COR-L47 (cell line): ENCODE results near the gene COL4A6.

Experiments used
- DNase-seq: peaks from one replicate; lab custom pipeline; 2025; lab: John Stamatoyannopoulos, UW

COL4A6 gene

GRCh38 chrX:108159028-108159670 is 279.1 kb downstream of the COL4A6 start:
- DNase-seq = no peak

- DNase-seq = no peak
Observed at GRCh38 chrX:108157628-108158027, 280.6 kb downstream of the COL4A6 start.

GRCh38 chrX:108156934-108157466 is 281.2 kb downstream of the COL4A6 start:
- DNase-seq = no peak

GRCh38 chrX:108156082-108156481 is 282.1 kb downstream of the COL4A6 start:
- no peak for DNase-seq

- no peak for DNase-seq
Observed at GRCh38 chrX:108148524-108148923, 289.7 kb downstream of the COL4A6 start.

- no peak for DNase-seq
Observed at GRCh38 chrX:108138814-108139702, 299.2 kb downstream of the COL4A6 start.

GRCh38 chrX:108134724-108135123 is 303.5 kb downstream of the COL4A6 start:
- no peak for DNase-seq

GRCh38 chrX:108132876-108133275 is 305.3 kb downstream of the COL4A6 start:
- no peak for DNase-seq

- no peak for DNase-seq
Observed at GRCh38 chrX:108132034-108132433, 306.2 kb downstream of the COL4A6 start.

GRCh38 chrX:108131471-108131870 is 306.8 kb downstream of the COL4A6 start:
- DNase-seq = no peak

GRCh38 chrX:108130889-108131288 is 307.3 kb downstream of the COL4A6 start:
- DNase-seq = no peak

- DNase-seq = no peak
Observed at GRCh38 chrX:108127152-108127551, 311.1 kb downstream of the COL4A6 start.

GRCh38 chrX:108126661-108127060 is 311.6 kb downstream of the COL4A6 start:
- no peak for DNase-seq

- DNase-seq = no peak
Observed at GRCh38 chrX:108123591-108124366, 314.4 kb downstream of the COL4A6 start.

GRCh38 chrX:108122748-108123147 is 315.5 kb downstream of the COL4A6 start:
- no peak for DNase-seq

GRCh38 chrX:108121291-108121690 is 316.9 kb downstream of the COL4A6 start:
- DNase-seq = no peak

GRCh38 chrX:108117988-108118387 is 320.2 kb downstream of the COL4A6 start:
- no peak for DNase-seq

- DNase-seq = no peak
Observed at GRCh38 chrX:108114541-108114940, 323.7 kb downstream of the COL4A6 start.
